A549 (cell line): Measurements from ENCODE around the gene ZBTB16.

Experiments
- RAD21 ChIP-seq, 2 experiments: fragments of >200 bp in 1 of 2; sonication (Bioruptor Twin) in 1 of 2; formaldehyde crosslinking in 1 of 2; IDR thresholded peaks in 1 of 2; conservative IDR thresholded peaks in 1 of 2; 2 replicates in 1 of 2; 3 replicates in 1 of 2; pipeline ENCODE4 v1.6.1; 2012 to 2018; ENCODE audit warnings: inconsistent platforms in 1 of 2
- TF ChIP-seq, protein P1 (sequence below): fragments of >200 bp; sonication (Bioruptor Twin); formaldehyde crosslinking; IDR thresholded peaks from 3 replicates; pipeline ENCODE4 v1.5.1; 2016
- TF ChIP-seq, protein P2 (sequence below): IDR thresholded peaks from 2 replicates; pipeline ENCODE4 v1.6.1; 2012
- TF ChIP-seq, protein P3 (sequence below): fragments of 150-350 bp; IDR thresholded peaks from 2 replicates; pipeline ENCODE4 v1.6.1; 2014; ENCODE audit warnings: low read depth, mild to moderate bottlenecking, low read length

DNA sequence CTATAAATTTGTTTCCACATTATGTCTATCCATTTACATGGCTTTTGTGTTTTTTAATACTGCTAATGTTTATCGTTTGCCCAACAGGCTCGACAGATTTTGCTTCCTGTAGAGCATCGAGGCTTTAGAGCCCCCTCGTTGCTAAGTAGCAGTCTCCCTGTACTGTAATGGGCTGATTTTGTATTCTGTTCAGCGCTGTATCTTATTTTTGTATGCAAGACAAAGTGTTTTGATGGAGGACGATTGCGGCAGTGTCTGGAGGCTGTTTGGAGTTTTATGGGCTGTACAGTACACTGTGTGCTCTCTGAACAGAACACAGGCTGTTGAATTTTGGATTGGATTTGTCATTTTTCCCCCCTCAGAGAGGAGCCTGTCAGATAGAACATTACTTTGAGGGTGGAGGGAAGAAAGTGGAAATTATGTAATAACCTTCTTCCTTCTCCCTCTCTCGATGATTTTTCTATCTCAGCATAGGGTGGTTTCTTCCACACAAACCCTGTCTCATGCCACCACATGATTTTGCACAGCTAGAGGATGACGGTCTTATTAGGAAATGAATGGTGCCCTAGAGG is 104.4 kb downstream of the ZBTB16 start:
- TF ChIP-seq, protein P1, sequence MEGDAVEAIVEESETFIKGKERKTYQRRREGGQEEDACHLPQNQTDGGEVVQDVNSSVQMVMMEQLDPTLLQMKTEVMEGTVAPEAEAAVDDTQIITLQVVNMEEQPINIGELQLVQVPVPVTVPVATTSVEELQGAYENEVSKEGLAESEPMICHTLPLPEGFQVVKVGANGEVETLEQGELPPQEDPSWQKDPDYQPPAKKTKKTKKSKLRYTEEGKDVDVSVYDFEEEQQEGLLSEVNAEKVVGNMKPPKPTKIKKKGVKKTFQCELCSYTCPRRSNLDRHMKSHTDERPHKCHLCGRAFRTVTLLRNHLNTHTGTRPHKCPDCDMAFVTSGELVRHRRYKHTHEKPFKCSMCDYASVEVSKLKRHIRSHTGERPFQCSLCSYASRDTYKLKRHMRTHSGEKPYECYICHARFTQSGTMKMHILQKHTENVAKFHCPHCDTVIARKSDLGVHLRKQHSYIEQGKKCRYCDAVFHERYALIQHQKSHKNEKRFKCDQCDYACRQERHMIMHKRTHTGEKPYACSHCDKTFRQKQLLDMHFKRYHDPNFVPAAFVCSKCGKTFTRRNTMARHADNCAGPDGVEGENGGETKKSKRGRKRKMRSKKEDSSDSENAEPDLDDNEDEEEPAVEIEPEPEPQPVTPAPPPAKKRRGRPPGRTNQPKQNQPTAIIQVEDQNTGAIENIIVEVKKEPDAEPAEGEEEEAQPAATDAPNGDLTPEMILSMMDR = no peak
- TF ChIP-seq, protein P2, sequence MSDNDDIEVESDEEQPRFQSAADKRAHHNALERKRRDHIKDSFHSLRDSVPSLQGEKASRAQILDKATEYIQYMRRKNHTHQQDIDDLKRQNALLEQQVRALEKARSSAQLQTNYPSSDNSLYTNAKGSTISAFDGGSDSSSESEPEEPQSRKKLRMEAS = no peak
- TF ChIP-seq, protein P3, sequence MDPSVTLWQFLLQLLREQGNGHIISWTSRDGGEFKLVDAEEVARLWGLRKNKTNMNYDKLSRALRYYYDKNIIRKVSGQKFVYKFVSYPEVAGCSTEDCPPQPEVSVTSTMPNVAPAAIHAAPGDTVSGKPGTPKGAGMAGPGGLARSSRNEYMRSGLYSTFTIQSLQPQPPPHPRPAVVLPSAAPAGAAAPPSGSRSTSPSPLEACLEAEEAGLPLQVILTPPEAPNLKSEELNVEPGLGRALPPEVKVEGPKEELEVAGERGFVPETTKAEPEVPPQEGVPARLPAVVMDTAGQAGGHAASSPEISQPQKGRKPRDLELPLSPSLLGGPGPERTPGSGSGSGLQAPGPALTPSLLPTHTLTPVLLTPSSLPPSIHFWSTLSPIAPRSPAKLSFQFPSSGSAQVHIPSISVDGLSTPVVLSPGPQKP = no peak
- TF ChIP-seq RAD21 (conservative IDR thresholded peaks at IDR 0.05 in 1 of 2, IDR thresholded peaks at IDR 0.05 in 1 of 2) = no peak
